ENCODE measurements around the gene SEC31A. TPM values are rescaled to one million over a fixed set of nuclear protein-coding genes. Genes with fewer than 3 reads are reported as not detected.
"Not testable (repeated sequence)": the region's sequence is repeated elsewhere in the genome, so short reads cannot be mapped to it uniquely, and the experiment has no call there.

SEC31A gene
- total RNA-seq, 1 donor from 2014 or later, result 370 TPM

DNA sequence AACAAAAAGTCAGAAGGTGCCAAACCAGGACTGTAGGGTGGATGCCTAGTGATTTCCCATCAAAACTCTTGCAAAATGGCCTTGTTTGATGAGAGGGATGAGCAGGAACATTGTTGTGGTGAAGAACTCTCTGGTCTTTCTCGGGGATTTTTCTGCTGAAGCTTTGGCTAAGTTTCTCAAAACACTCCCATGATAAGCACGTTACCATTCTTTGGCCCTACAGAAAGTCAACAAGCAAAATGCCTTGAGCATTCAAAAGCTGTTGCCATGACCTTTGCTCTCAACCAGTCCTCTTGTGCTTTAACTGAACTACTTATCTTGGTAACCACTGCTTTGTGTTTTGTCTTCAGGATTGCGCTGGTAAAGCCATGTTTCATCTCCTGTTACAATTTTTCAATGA, 3.0 kb upstream of the SEC31A start:
- DNase-seq (ENCODE audit: low read depth), result no peak

- no peak for DNase-seq (ENCODE audit: low read depth)
These were observed 1.5 kb upstream of the SEC31A start for GRCh38 chr4:82892467-82892802.

DNA sequence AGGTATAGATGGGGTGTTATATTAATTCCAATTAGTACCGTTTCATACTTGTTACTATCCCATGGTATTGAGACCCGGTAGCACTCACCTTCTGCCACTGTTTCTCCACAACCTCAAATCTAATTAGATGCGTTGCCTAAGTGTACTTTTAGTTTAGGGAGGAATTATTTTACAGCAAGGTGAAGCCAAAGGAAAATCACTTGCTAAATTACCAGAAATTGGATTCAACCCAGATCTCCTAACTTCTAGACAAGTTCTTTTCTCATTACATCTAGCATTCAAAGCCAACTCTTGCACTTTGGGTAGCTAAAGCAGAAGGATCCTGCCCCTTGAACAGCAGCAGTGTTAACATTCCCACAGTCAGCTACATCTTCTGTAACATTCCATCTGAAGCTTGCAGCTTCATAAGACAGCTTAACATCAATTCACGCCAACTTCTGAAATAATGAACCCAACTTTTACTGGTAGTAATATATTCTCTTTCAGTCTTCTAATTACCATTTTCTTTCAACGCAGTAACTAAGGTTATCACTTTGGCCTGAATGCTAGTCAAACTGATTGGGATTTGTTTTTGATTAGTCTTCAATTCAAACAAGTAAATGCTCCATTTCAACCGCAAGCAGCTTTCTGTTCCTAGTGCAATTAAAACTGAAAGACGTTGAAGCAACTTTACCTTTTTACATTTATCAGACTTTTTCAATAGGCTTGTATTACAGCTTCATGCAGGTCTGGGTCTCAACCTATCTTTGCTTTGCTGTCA, 934 bp upstream of the SEC31A start:
- DNase-seq (ENCODE audit: low read depth), result no peak

- DNase-seq (ENCODE audit: low read depth), result no peak
These were observed 439 bp downstream of the SEC31A start for GRCh38 chr4:82890528-82890900.

DNA sequence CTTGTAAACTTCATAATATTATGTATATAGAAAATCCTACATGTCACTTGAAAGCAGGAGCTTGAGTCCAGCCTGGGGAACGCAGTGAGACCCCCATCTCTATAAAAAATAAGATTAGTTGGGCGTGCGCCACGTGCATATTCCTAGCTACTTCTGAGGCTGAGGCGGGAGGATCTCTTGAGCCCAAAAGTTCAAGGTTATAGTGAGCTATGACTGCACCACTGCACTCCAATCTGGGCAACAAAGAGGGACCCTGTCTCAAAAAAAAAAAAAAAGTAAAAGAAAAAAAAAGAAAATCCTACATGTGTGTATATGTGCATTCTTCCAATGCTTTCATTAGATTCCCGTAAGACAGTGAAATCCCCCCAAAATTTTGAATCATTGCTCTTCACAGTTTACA, 1.7 kb downstream of the SEC31A start:
- DNase-seq (ENCODE audit: low read depth), result no peak

DNA sequence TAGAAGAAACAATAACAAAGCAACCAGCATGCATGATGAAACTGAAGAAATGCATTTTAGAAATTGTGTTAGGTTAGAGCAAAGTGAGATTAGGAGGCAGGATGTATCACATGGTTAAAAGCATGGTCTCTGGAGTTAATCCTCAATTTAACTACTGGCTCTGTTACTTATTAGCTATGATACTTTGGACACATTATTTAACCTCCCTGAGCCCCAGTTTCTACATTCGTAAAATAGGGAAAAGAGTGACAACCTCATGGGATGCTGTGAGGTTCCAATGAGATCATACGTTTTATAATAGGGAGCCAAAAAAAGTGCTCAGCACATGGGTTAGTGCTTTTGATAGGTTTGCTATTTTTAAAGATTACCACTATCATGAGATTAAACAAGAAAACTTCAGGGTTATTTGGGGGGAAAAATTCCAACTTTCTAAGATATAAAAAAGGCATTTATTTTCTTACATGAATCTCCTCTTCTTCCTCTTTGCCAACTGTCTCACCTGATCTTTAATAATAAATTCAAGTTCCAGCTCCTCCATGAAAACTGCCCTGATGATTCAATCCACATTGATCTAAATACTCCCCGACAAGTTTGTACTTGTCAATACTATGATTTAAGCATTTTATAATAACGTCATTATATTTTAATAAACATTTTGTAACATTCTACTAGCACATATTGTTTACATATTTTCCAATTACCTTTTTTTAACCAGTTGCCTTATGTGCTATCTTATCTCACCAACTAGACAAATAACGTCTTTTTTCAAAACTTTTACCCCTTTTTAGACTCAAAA, 4.6 kb downstream of the SEC31A start:
- peak; percentile 34 for DNase-seq (ENCODE audit: low read depth)

- no peak for DNase-seq (ENCODE audit: low read depth)
These were observed 5.5 kb downstream of the SEC31A start for GRCh38 chr4:82885410-82885809.

- DNase-seq (ENCODE audit: low read depth), result no peak
These were observed 22.4 kb downstream of the SEC31A start for GRCh38 chr4:82868572-82868971.

DNA sequence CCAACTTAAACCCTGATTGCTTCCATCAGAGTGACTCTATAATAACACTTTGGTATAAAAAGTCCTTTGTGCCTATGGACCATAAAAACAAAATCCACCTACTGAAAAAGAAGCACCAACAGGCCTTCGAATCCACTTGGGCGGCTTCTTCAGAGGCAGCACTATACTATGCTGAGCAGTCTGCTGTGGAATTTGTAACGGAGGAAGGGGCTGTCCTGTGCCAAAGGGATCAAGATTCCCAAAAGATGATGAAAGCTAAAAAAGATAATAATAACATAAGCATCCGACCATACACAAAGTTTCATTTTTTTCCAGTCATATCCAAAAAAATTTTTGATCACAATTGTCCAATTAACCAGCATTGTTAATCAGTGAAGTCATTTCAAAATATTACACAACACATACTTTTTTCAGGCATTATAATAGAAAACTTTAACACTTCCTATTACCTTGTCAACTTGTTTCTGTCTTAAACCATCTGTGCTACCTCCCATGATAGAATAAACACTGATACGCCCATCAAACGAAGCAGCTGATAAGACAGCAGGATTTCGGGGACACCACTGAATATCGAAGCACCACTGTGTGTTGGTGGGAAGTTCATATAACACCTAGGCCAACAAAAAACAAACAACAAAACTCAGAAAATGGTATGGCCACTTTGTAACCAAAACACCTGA, 24.1 kb downstream of the SEC31A start:
- DNase-seq (ENCODE audit: low read depth), result no peak

- DNase-seq (ENCODE audit: low read depth), result not testable (repeated sequence)
These were observed 24.9 kb downstream of the SEC31A start for GRCh38 chr4:82866033-82866432.

DNA sequence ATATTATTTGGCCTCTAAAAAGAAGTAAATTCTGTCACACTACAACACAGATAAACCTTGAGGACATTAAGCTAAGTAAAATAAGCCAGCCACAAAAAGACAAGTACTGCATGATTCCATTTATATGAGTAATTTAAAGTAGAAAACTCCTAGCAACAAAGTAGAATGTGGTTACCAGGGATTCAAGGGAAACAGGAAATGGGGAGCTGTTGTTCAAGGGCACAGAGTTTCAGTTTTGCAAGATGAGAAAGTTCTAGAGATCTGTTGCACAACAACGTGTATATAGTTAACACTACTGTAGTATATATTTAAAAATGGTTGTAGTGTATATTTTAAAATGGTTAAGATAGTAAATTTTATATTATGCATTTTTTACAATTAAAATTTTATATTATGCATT, 25.4 kb downstream of the SEC31A start:
- peak; percentile 59 for DNase-seq (ENCODE audit: low read depth)

DNA sequence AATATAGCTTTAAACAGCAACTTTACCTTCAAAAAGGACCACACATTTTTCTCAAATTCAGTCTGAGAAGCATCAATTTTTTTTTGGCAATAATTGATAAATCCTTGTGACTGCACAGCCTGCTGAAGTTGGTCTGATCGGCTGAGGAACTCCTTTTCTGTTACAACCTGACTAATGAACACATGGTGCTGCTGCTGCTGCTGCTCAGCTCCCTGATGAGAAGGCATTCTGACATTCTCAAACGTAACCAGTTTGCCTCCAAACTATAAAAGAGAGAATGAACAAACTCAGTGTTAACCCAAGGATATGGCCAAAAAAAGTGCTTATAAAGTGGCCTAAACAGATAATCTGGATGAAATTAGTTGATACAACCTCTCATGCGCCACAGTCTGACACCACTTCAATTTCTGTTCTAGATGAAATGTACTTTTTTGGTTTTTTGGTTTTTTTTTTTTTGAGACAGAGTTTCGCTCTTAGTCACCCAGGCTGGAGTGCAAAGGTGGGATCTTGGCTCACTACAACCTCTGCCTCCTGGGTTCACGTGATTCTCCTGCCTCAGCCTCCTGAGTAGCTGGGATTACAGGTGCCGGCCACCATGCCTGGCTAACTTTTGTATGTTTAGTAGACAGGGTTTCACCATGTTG, 26.5 kb downstream of the SEC31A start:
- no peak for DNase-seq (ENCODE audit: low read depth)

DNA sequence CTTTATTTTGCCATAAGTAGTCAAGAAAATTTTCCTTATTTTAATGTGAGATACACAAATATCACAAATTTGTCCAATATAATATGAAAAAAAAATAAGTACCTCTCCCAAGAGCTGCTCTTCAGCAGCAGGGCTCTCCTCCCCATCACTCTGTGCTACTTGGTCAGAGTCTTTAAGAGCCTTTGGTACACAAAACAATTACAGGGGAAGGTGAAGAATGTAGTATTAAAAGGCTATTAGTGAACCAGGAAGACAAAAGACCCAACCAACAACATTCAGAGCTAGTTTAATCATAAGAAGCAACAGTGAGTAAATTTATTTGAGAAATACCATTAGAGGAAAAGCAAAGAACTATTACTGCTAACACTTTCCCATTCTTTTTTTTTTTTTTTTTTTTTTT, 29.4 kb downstream of the SEC31A start:
- no peak for DNase-seq (ENCODE audit: low read depth)

DNA sequence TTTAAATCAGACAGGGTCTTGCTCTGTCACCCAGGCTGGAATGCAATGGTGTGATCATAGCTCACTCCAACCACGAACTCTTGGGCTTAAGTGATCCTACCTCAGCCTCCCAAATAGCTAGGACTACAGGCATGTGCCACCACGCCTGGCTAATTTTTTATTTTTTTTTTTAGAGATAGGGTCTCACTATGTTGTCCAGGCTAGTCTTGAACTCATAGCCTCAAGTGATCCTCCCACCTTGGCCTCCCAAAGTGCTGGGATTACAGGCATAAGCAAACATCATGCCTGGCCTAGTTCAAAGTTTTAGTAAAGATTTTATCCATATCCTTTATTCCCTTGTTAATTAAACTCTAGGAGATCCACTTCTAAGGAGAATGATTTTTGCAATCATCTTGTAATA, 30.5 kb downstream of the SEC31A start:
- DNase-seq (ENCODE audit: low read depth), result not testable (repeated sequence)

DNA sequence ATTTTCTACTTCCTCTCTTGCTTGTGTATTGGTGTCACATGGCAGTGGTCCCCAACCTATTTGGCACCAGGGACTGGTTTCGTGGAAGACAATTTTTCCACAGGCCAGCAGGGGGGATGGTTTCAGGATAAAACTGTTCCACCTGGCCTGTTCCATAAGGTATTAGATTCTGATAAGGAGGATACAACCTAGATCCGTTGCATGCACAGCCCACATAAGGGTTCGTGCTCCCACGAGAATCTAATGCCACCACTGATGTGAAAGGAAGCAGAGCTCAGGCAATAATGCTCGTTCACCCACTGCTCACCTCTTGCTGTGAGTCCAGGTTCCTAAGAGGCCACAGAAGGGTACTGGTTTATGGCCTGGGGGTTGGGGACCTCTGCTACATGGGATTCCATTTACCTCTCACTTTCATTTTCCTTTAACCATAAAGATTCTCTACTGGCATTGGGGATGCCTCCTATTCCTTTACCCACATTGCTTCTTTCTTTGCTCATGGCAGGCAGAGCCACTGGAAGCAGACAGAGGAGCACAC, 38.1 kb downstream of the SEC31A start:
- DNase-seq (ENCODE audit: low read depth), result no peak

- DNase-seq (ENCODE audit: low read depth), result peak; percentile 32
These were observed 38.8 kb downstream of the SEC31A start for GRCh38 chr4:82851885-82852750.

- DNase-seq (ENCODE audit: low read depth), result no peak
These were observed 39.6 kb downstream of the SEC31A start for GRCh38 chr4:82851318-82851717.

DNA sequence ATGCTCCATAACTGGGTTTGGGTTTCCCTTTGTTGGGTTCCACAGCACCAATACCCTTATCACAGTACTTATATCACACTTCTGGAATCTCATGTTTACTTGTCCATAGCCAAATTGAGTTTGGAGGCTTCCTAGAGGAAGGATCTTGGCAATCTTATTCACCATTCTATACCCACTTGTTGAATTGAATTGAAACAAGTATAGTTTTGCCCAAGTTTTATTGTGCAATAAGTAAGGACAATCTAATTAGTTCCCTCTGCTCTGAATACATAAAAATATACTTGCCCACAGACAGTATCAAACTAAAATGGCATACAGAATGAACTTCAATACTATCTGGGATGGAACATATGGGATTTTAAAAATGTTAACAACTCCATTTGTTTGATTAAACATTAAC, 40.3 kb downstream of the SEC31A start:
- no peak for DNase-seq (ENCODE audit: low read depth)

GRCh38 chr4:82848706-82849105, 42.2 kb downstream of the SEC31A start:
- DNase-seq (ENCODE audit: low read depth), result no peak

GRCh38 chr4:82842593-82842992, 48.4 kb downstream of the SEC31A start:
- DNase-seq (ENCODE audit: low read depth), result peak; percentile 14

GRCh38 chr4:82839624-82840023, 51.3 kb downstream of the SEC31A start:
- no peak for DNase-seq (ENCODE audit: low read depth)
